HG02610 (cell line): ENCODE data around the gene AKAIN1.

ENCODE experiments used
- ATAC-seq: cut with Tn5 transposase; IDR thresholded peaks from one replicate; pipeline ENCODE4 v1.9.1; 2021; ENCODE audit warnings: mild to moderate bottlenecking, moderate library complexity; ENCODE audit not compliant: unreplicated experiment

Gene AKAIN1

GRCh38 chr18:5162111-5162510, 34.9 kb downstream of the AKAIN1 start:
- no peak for ATAC-seq

- no peak for ATAC-seq
These were observed 38.0 kb downstream of the AKAIN1 start for GRCh38 chr18:5159080-5159479.

- ATAC-seq: no peak
These were observed 38.5 kb downstream of the AKAIN1 start for GRCh38 chr18:5158587-5158986.

GRCh38 chr18:5158172-5158571, 38.9 kb downstream of the AKAIN1 start:
- ATAC-seq: no peak

GRCh38 chr18:5155907-5156287, 41.2 kb downstream of the AKAIN1 start:
- no peak for ATAC-seq

GRCh38 chr18:5155218-5155906, 41.7 kb downstream of the AKAIN1 start:
- no peak for ATAC-seq

GRCh38 chr18:5152343-5153020, 44.6 kb downstream of the AKAIN1 start:
- ATAC-seq: no peak

- ATAC-seq: no peak
These were observed 46.2 kb downstream of the AKAIN1 start for GRCh38 chr18:5150894-5151293.

- ATAC-seq: no peak
These were observed 51.0 kb downstream of the AKAIN1 start for GRCh38 chr18:5146093-5146492.

GRCh38 chr18:5145168-5145825, 51.8 kb downstream of the AKAIN1 start:
- no peak for ATAC-seq

GRCh38 chr18:5144629-5145028, 52.4 kb downstream of the AKAIN1 start:
- ATAC-seq: no peak

GRCh38 chr18:5142859-5143258, 54.2 kb downstream of the AKAIN1 start:
- ATAC-seq: no peak

- no peak for ATAC-seq
These were observed 54.9 kb downstream of the AKAIN1 start for GRCh38 chr18:5142131-5142530.

- ATAC-seq: no peak
These were observed 59.8 kb downstream of the AKAIN1 start for GRCh38 chr18:5137261-5137660.

- no peak for ATAC-seq
These were observed 64.1 kb downstream of the AKAIN1 start for GRCh38 chr18:5132987-5133386.

GRCh38 chr18:5122272-5122671, 74.8 kb downstream of the AKAIN1 start:
- no peak for ATAC-seq

GRCh38 chr18:5110266-5110665, 86.8 kb downstream of the AKAIN1 start:
- ATAC-seq: no peak

GRCh38 chr18:5107988-5108387, 89.1 kb downstream of the AKAIN1 start:
- ATAC-seq: no peak

- no peak for ATAC-seq
These were observed 90.3 kb downstream of the AKAIN1 start for GRCh38 chr18:5106730-5107129.

GRCh38 chr18:5104246-5104645, 92.8 kb downstream of the AKAIN1 start:
- ATAC-seq: no peak

GRCh38 chr18:5103693-5104092, 93.4 kb downstream of the AKAIN1 start:
- ATAC-seq: no peak

- no peak for ATAC-seq
These were observed 93.8 kb downstream of the AKAIN1 start for GRCh38 chr18:5103286-5103685.
